H1 (cell line): ENCODE results near the gene RASGRP1.

ENCODE experiments used
- ASH2L ChIP-seq: fragments of 200-600, 300-600 bp; sonication (generic); IDR thresholded peaks from one replicate; pipeline ENCODE4 v1.7.1; 2017; ENCODE audit warnings: low read length
- ATF2 ChIP-seq: IDR thresholded peaks from 2 replicates; pipeline ENCODE4 v1.6.1; 2012; ENCODE audit warnings: low read length, inconsistent platforms
- ATF3 ChIP-seq: IDR thresholded peaks from 2 replicates; pipeline ENCODE4 v1.6.1; 2011; ENCODE audit warnings: low read depth, mild to moderate bottlenecking, low read length; ENCODE audit not compliant: insufficient read depth
- CTCF ChIP-seq, 3 experiments: IDR thresholded peaks; 1 replicate in 2 of 3; 2 replicates in 1 of 3; pipeline versions ENCODE4 v1.5.1 to v1.6.1; 2011; ENCODE audit warnings: low read length in 3 of 3, mild to moderate bottlenecking in 3 of 3, inconsistent platforms in 2 of 3, low read depth in 1 of 3, moderate library complexity in 1 of 3; ENCODE audit not compliant: insufficient read depth in 1 of 3; ENCODE audit errors: control extremely low read depth in 1 of 3
- JUND ChIP-seq: IDR thresholded peaks from 2 replicates; pipeline ENCODE4 v1.6.1; 2011; ENCODE audit warnings: mild to moderate bottlenecking, improper control_type of control experiment, low read length
- KDM1A ChIP-seq: fragments of 200-600, 300-600 bp; sonication (generic); IDR thresholded peaks from 2 replicates; pipeline ENCODE4 v1.7.1; 2016; ENCODE audit warnings: mild to moderate bottlenecking, low read length, borderline replicate concordance
- POLR2A ChIP-seq, 2 experiments: IDR thresholded peaks; 1 replicate in 1 of 2; 2 replicates in 1 of 2; pipeline ENCODE4 v1.6.1; 2011; ENCODE audit warnings: low read depth in 2 of 2, low read length in 2 of 2, mild to moderate bottlenecking in 2 of 2; ENCODE audit errors: control extremely low read depth in 1 of 2
- RNF2 ChIP-seq: fragments of 200-900, 300-1000 bp; sonication (generic); IDR thresholded peaks from 2 replicates; pipeline ENCODE4 v1.7.1; 2016; ENCODE audit warnings: borderline replicate concordance, low read depth, mild to moderate bottlenecking, antibody characterized with exemption, low read length; ENCODE audit not compliant: poor library complexity, severe bottlenecking; ENCODE audit errors: missing control alignments

- TF ChIP-seq ATF3 (no peak), JUND (no peak), POLR2A (IDR thresholded peaks at IDR 0.05; ENCODE audit: control extremely low read depth in 1 of 2, low read depth in 2 of 2, low read length in 2 of 2) (no peak), ASH2L (no peak), ATF2 (no peak), KDM1A (no peak), CTCF (IDR thresholded peaks at IDR 0.05; ENCODE audit: control extremely low read depth in 1 of 3, insufficient read depth in 1 of 3, low read depth in 1 of 3, low read length in 3 of 3) (no peak), RNF2 (no peak)
These were observed 26.1 kb downstream of the RASGRP1 start for GRCh38 chr15:38538328-38539007.
